NCI-H1694 treated with DMSO at 0.1 percent for 48 hours (cell line): Measurements from ENCODE around the gene DENND1A.
A peak's percentile ranks its signal among the peaks of the same experiment; 100 is the strongest.
"Not testable (repeated sequence)": the region's sequence is repeated elsewhere in the genome, so short reads cannot be mapped to it uniquely, and the experiment has no call there.

Source experiments
- DNase-seq: peaks from one replicate; lab custom pipeline; 2025; lab: John Stamatoyannopoulos, UW

DENND1A gene, protein sequence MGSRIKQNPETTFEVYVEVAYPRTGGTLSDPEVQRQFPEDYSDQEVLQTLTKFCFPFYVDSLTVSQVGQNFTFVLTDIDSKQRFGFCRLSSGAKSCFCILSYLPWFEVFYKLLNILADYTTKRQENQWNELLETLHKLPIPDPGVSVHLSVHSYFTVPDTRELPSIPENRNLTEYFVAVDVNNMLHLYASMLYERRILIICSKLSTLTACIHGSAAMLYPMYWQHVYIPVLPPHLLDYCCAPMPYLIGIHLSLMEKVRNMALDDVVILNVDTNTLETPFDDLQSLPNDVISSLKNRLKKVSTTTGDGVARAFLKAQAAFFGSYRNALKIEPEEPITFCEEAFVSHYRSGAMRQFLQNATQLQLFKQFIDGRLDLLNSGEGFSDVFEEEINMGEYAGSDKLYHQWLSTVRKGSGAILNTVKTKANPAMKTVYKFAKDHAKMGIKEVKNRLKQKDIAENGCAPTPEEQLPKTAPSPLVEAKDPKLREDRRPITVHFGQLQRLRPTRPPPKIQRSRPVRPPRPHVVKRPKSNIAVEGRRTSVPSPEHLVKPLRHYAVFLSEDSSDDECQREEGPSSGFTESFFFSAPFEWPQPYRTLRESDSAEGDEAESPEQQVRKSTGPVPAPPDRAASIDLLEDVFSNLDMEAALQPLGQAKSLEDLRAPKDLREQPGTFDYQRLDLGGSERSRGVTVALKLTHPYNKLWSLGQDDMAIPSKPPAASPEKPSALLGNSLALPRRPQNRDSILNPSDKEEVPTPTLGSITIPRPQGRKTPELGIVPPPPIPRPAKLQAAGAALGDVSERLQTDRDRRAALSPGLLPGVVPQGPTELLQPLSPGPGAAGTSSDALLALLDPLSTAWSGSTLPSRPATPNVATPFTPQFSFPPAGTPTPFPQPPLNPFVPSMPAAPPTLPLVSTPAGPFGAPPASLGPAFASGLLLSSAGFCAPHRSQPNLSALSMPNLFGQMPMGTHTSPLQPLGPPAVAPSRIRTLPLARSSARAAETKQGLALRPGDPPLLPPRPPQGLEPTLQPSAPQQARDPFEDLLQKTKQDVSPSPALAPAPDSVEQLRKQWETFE

DNA sequence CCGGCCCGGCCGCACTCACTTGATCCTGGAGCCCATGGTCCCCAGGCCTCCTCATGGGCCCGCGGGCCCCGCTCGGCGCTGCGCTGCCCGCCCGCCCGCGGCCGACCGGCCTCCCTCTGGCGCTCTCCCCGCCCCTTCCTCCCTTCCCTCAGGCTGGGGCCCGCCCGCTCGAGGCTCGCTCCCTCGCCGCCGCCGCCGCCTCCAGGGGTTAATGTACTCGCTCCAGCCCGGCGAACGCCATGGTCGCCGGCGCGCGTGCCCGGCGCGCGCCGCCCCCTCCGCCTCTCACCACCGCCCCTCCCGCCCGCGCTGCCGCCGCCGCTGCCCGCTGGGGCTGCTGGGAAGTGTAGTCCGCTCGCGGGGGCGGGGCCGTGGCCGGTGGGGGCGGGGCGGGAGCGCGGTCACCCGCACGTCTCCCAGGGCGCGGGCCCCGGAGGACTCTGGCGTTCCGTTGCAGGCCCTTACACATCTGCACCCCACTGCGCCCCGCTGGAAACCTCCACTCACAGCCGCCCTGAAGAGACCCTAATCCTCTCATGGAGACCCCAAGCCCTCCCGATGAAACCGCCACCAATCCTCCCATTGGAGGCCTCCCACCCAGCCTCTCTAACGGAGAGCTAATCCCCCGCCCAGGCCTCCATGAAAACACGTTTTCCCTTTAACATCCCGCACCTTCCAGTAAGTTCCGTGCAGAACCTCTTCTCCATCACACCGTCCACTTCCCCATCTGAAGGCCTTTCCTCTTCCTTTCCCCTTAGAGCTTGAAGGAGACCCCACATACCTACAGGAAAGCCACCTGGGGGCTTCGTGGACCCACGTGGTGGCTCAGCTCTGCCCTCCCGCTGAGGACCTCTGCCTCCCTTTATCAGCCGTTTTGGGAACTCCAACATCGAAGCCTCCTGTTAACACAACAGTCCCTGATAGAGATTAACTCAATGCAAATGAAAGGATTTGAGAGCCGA lies at the start of gene DENND1A:
TSS of gene DENND1A (minus strand) at position 257 of the 962 bp plus-strand sequence. CDS start at position 36, 221 bp downstream.
- peak; percentile 63 for DNase-seq

DNA sequence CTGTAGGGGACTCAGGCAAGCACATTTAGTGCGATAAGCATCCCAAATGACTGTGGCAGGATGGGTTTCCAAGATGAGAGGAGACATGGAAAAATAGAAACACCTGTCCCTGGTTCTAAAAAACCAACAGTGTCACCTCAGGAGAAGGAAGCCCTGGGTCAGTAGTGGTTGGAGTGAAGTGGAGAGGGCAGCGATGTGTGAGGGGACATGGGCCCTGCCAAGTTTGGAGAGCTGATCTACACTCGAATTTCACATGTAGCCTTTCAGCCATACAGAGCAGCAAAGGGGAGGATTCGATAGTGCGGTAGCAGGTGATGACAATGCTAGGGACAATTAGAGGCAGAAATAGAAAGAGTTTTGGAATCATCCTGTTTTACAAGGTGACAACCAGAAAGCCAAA lies 49.1 kb upstream of the DENND1A start:
- DNase-seq = no peak

DNA sequence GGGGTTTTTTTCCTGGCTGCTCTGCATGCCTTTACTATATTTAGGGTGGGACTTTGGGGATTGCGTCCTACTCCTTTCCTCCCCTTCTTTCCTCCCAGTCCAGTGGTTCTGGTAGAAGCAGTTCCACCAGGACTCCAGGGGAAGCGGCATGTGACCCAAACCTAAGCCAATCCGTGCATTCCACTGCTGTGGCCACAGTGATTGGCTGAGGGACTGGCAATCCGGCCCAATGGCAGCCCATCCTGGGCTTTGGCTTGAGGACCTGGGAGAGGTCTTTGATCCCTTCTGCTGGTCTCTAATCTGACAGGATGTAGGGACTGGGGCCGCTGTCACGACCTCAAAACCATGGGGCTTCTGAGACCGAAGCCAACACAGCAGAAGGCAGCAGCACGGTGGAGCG lies 46.7 kb upstream of the DENND1A start:
- DNase-seq = not testable (repeated sequence)

DNA sequence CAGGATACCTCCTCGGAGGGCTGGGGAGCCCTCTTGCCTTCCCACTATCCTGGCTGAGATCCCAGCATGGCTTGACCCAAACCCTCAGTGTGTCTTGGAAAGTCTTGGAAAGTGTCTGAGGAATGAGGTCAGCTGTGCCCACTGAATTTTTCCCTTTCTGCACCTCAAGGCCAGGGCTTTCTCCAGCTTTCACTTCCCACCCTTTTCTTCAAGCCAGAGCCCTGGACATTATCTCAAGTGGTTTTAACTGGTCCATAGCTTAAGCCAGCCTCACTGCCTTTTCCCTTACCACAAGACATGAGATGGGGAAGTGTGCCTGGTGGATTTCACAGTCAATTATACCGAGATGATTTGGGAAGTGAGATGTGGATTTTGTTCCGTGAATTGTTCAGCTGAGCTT lies 45.9 kb upstream of the DENND1A start:
- DNase-seq = no peak

DNA sequence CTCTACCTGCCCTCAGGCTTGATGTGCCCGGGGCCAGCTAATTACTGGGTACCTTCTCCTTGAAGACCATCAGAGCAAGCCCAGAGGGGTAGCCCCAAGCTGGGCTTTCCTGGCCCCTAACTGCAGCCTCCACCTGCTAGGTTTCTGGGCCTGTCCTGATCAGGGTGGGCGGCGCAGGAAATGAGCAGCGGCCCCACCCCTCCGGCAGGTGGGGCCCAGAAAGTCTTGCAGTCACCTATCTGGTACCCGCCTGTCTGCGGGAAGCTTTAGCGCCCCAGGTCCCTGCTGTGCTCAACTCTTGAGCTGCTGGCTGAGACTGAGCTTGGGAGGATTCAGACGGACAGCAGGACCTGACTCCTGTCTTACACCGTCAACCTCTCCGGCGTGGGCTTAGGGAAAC lies 44.5 kb upstream of the DENND1A start:
- no peak for DNase-seq

DNA sequence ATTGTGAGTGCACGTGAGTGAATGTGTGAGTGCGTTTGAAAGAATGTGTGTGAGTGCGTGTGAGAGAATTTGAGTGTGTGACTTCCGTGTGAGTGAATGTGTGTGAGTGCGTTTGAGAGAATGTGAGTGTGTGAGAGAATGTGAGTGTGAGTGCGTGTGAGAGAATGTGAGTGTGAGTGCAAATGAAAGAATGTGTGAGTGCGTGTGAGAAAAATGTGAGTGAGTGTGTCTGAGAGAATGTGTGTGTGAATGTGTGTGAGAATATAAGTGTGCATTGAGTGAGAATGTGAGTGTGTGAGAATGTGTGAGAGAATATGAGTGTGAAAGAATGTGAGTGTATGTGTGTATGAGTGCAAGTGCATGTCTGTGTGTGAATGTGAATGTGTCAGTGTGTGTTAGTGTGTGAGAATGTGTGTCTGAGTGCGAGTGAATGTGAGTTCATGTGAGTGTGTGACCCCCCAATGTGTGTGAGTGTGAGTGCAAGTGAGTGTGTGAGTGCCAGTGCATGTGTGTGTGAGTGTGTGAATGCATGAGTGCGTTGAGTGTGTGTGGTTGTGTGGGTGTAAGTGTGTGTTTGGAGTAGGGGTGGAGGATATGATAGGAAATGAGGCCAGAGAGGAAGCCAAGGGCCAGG lies 43.8 kb upstream of the DENND1A start:
- DNase-seq = no peak

DNA sequence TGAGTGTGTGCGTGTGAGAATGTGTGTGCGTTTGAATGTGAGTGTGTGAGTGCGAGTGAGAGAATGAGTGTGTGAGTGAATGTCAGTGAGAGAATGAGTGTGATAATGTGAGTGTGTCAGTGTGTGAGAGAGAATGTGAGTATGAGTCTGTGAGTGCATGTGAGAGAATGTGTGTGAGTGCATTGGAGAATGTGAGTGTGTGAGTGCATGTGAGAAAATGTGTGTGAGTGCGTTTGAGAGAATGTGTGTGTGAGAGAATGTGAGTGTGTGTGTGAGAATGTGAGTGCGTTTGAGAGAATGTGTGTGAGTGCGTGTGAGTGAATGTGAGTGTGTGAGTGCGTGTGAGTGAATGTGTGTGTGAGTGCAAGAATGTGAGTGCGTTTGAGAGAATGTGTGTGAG lies 42.7 kb upstream of the DENND1A start:
- no peak for DNase-seq

DNA sequence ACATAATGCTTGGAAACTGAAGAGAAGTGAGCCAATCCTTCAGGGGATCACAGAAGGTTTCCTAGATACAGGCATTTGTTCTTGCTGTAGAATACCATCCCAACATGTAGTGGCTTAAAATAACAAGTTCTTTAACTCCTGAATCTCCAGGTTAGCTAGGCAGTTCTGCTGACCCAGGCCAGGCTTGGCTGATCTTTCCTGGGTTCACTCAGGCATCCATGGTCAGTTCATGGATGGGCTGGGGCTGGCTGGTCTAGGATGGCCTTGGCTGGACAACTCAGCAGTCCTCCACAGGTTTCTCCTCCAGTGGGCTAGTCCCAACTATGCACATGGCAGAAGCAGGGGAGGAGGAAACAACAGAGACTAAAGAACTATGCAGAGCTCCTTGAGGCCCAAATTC lies 37.4 kb upstream of the DENND1A start:
- no peak for DNase-seq

DNA sequence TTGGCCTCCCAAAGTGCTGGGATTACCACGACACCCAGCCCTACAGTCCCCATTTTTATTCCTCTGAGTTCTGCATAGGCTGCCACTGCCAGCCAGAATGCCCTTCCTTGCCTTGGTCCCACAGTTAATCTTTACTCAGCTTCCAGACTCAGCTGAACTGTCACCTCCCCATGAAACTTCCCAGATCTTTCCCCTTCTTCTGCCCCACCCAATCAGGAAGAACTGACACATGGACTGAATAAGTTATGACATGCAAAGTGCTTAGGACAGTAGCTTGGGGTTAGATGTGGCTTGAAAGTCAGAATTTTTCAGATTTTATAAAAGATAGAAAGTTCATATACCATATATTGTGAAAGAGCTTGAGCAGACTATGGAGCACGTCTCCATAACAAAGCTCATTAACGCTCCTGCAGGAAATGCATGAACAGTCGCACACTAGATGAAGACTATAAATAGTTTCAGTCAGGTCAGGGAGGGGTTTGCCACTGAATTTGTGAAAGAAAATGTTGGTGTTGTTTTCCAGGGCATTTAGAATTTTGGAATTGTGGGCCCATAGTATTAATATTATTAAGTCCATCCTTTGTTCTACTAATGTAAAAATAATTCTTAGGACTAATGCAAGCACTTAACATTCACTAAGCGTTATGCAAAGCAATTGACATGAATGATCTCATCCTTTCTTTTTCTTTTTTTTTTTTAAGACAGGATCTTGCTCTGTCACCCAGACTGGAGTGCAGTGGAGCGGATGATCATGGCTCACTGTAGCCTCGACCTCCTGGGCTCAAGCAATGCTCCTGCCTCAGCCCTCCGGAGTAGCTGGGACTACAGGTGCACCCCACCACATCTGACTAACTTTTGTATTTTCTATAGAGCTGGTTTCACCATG lies 36.1 kb upstream of the DENND1A start:
- DNase-seq = no peak

DNA sequence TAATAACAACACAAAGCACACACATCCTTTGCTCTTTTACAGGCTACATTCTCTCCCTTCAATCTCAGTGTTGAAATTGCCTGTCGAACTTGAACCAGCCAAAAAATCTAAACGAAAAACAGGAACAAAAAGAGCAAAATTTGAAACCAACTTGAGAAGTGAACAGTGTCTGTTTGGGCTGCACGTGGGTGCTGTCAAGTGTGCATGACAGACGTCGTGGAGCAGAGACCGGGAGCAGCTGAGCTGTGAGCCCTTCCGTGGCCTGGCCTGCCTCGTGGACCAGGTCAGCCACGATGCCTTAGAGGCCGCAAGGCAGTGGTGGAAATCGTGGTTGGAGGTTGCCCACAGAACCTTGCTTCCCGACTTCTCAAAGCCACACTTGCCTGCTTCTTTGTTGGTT lies 34.8 kb upstream of the DENND1A start:
- no peak for DNase-seq

DNA sequence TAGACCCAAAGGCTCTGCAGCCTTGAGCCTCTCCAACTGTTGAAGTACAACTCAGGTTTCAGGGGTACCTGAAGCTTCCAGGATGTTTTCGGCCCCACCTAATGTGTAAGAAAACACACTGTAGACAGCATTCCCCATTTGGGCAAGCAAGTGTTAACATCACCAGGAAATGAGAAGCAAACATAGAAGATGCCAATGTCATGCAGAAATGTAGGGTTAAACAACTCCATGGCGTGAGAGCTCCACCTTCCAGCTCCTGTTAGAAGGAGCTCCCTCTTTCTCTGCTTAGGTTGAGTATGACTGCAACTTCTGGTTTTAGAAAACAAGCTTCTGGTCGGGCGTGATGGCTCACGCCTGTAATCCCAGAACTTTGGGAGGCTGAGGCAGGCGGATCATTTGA lies 31.0 kb upstream of the DENND1A start:
- no peak for DNase-seq

DNA sequence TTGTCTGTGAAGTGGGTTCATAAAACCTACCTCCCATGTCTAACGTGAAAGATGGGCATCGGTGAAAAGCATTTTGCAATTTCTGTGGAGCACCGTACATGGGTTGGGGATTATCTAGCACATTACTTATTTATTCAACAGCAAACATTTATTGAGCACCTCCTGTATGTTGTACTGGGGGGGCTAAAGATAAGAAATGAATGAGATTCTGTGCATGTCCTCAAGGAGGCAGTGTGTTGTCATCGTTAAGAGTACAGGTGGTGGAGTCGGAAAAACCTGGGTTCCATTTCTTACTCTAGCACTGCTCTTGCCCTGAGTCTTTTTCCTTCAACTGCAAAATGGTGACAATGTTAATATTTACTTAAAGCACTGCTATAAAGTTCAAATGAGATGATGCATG lies 30.4 kb upstream of the DENND1A start:
- no peak for DNase-seq

DNA sequence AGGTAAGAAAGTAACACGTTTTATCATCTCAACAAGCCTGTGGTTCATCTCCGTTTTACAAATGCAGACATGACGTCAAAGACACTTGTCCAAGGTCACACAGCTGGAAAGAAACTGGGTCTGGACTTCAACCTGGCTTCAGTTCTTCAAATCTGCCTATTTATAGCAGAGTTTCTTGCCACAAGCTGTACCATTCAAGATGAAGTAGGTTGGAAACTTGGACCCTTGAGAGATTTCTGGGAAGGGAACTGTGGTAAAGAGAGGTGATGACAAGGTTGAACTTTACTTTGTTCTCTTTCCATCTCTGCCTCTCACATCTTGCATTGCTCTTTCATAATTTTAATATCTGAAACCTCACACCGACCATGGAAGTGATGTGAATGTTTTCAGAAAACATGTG lies 29.9 kb upstream of the DENND1A start:
- DNase-seq = no peak

DNA sequence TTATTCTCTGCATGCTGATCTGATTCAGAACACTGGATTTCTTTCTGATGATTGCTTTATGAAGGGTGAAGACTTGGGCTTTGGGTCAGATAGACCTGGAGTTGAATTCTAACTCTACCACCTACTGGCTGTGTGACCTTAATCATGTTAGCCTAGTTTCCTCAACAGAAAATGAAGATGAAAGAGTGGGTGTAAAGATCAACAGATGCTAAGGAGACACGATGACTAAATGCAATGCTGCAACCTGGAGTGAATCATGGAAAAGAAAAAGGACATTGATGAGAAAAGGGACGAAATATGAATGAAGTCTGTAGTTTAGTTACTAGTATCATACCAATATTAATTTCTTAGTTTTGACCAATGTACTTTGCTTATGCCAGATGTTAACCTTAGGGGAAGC lies 27.8 kb upstream of the DENND1A start:
- DNase-seq = no peak

DNA sequence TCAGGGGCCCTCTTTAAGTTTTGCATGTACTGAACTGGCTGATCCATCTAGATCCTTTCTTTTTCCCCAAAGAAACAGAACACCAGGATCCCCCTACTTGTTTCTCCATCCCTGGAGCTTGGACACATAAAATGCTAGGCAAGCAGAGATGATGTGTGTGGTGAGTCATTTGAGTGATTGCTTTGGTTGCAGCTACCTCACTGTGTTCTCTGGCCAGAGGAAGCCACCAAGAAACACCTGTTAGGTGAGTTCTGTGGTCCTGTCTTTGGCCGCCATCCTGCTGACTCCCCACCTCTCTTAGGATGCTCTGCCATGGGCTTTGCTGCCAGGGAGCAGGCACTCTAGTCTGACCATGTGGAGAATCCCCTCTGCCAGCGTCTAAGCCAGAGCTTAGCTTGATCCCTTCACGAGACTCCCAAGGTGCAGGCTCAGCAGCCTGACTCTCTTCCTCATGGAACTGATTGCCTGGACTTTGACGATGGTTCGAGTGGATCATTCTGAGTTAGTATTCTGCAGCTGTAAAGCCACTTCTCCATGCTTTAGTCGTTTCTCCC lies 27.3 kb upstream of the DENND1A start:
- DNase-seq = no peak

DNA sequence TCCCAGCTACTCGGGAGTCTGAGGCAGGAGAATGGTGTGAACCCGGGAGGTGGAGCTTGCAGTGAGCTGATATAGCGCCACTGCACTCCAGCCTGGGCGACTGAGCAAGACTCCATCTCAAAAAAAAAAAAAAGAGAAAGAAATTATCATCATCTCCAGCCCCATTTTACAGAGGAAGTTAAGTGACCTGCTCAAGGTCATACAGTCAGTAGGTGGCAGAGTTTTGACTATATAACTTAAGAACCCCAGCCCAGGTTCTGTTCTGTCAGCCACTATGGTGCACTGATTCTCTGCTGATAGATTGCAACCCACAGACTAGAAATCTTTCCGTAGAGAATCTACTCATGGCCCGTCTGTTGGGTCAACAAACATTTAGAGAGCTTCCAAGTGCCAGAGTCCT lies 25.7 kb upstream of the DENND1A start:
- DNase-seq = no peak

DNA sequence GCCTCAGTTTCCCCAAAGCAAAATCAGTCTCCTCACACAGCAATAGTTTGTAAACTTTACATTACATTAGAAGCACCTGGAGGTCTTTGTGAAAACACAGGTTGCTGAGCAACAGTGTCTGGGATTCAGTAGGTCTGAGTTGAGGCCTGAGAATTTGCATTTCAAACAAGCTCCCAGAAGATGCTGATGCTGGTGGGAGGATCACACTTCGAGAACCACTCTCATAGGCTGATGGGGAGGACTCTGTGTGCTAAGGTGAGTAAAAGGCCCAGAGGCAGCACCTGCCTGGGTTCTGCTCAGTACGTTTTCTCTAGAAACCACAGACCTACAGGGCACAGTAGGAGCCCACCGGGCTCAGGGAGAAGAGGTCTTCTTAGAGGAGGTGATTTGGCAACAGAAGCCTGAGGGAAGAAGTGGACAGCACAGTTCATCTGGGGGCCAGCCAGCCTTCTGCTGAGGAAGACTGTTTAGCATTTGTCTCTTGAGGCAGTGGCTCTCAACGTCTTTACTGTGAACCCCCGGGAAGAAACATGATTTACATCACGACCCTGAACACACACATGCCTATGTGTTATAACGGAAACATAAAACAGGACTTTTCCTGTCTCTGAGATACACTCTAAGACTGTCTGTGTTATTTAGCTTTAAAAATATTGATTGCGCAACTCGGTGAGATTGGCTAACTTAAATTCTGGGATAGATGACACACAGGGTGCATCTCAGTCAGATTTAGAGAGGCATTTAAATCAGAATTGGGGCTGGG lies 24.8 kb upstream of the DENND1A start:
- DNase-seq = no peak

DNA sequence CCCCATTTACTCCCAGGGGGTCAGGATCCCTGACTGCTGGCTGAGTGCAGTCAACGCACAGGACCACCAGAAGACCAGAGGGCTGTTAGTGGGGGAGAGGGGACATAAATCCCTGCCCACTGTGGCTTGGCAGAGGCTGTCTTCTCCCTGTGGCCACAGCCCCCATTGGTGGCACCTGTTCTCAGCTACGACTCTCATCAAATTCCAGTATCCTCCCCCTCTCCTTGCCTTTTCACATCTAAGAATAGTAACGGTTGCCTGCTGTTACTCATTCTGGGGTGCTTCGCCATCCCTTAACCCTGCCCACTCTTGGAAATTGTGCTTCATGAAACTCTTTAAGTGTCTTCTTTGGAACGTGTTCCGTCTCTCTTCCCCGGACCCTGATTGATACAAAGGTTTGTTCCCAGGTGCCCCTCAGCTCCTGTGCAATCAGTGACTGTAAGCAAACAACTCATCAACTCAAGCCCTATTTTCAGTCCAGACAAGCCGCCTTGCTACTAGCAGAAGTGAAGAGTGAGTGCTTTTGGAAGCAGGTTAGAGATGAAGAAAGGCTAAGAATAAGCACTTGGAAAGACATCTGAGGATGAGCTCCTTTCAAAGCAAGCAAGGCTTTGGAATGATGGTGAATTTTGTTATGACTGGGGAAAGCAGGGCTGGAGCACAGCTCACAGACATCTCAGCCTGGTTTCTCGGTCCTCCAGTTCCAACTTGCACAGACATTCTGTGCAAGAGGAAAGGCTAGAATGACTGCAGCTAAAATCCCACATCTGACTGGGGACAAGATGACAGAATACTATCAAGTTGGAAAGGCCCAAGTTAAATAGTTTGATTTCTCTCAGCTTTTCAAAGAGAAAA lies 22.9 kb upstream of the DENND1A start:
- DNase-seq = no peak
